GM10266 (cell line): Measurements from ENCODE around the gene KIAA1191.
"Not testable (repeated sequence)": the region's sequence is repeated elsewhere in the genome, so short reads cannot be mapped to it uniquely, and the experiment has no call there.

Experiments
- DNase-seq: peaks from one replicate; pipeline ENCODE4 v3.0.0; 2012; ENCODE audit errors: extremely low spot score
- CTCF ChIP-seq: IDR thresholded peaks from 2 replicates; pipeline ENCODE4 v1.5.1; 2012; ENCODE audit warnings: mild to moderate bottlenecking, low read depth; ENCODE audit not compliant: control insufficient read depth, insufficient read depth; ENCODE audit errors: missing control alignments

Gene KIAA1191

GRCh38 chr5:176320577-176320976, 41.0 kb downstream of the KIAA1191 start:
- TF ChIP-seq CTCF, result no peak
- DNase-seq, result no peak

- TF ChIP-seq CTCF, result no peak
- DNase-seq, result no peak
These were observed 41.6 kb downstream of the KIAA1191 start for GRCh38 chr5:176319827-176320554.

- DNase-seq, result no peak
- TF ChIP-seq CTCF, result no peak
These were observed 43.8 kb downstream of the KIAA1191 start for GRCh38 chr5:176317534-176318374.

GRCh38 chr5:176305356-176305755, 56.2 kb downstream of the KIAA1191 start:
- not testable (repeated sequence) for DNase-seq
